Neutrophil (primary cell): ENCODE results near the gene NUDT8.

Experiments
- H3K27ac ChIP-seq: fragments of 200-600 bp; sonication (generic); 2 replicates; pipeline ENCODE4 v1.5.1; 2016; ENCODE audit warnings: mild to moderate bottlenecking, moderate library complexity
- H3K27me3 ChIP-seq: fragments of 200-600 bp; sonication (generic); 2 replicates; pipeline ENCODE4 v1.6.0; 2016; ENCODE audit warnings: mild to moderate bottlenecking
- H3K36me3 ChIP-seq: fragments of 200-600 bp; sonication (generic); 2 replicates; pipeline ENCODE4 v1.5.1; 2017
- H3K4me1 ChIP-seq, 2 experiments: fragments of 200-600 bp in 1 of 2; sonication (generic) in 1 of 2; 1 replicate in 1 of 2; 2 replicates in 1 of 2; pipeline versions ENCODE4 v1.5.1 to v1.6.1; 2013 to 2016; ENCODE audit warnings: low read depth in 1 of 2, low read length in 1 of 2, mild to moderate bottlenecking in 1 of 2, moderate library complexity in 1 of 2; ENCODE audit not compliant: control insufficient read depth in 1 of 2, insufficient read depth in 1 of 2
- H3K4me3 ChIP-seq, 2 experiments: fragments of 200-600 bp in 1 of 2; sonication (generic) in 1 of 2; 1 replicate in 1 of 2; 2 replicates in 1 of 2; pipeline ENCODE4 v1.5.1; 2013 to 2016; ENCODE audit warnings: low read depth in 1 of 2, low read length in 1 of 2, mild to moderate bottlenecking in 1 of 2, moderate library complexity in 1 of 2
- H3K9me3 ChIP-seq: fragments of 200-600 bp; sonication (generic); 2 replicates; pipeline ENCODE4 v1.5.1; 2016
- TF ChIP-seq, protein P1 (sequence below): fragments of 200-600 bp; sonication (generic); IDR thresholded peaks from 2 replicates; pipeline ENCODE4 v1.5.1; 2016; ENCODE audit warnings: antibody characterized with exemption

Gene NUDT8

DNA sequence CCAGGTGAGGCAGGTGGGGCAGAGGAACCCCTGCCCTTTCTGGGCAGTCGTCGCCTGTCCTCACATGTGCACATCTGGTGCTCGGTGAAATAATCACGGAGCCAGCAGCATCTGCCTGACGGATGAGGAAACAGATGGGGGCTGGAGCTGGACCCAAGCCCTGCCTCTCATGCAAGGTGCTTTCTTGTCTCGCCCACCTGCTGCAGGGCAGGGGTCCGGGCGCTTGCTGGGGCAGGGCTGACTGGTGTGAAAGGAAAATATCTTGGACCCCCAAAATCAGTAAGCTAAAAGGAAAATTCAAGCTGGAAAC, 41.4 kb upstream of the NUDT8 start:
- TF ChIP-seq, protein P1, sequence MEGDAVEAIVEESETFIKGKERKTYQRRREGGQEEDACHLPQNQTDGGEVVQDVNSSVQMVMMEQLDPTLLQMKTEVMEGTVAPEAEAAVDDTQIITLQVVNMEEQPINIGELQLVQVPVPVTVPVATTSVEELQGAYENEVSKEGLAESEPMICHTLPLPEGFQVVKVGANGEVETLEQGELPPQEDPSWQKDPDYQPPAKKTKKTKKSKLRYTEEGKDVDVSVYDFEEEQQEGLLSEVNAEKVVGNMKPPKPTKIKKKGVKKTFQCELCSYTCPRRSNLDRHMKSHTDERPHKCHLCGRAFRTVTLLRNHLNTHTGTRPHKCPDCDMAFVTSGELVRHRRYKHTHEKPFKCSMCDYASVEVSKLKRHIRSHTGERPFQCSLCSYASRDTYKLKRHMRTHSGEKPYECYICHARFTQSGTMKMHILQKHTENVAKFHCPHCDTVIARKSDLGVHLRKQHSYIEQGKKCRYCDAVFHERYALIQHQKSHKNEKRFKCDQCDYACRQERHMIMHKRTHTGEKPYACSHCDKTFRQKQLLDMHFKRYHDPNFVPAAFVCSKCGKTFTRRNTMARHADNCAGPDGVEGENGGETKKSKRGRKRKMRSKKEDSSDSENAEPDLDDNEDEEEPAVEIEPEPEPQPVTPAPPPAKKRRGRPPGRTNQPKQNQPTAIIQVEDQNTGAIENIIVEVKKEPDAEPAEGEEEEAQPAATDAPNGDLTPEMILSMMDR = no peak
- no peak overlapping the region for H3K4me3 ChIP-seq
- no peak overlapping the region for H3K27ac ChIP-seq
- no peaks in the 10 kb centered on the region for H3K9me3 ChIP-seq
- no peaks in the 10 kb centered on the region for H3K36me3 ChIP-seq
- no peaks in the 10 kb centered on the region for H3K27me3 ChIP-seq
- no peaks in the 10 kb centered on the region for H3K4me1 ChIP-seq

- Histone ChIP-seq H3K27ac (no peak overlapping the region), H3K27me3 (no peaks in the 10 kb centered on the region), H3K9me3 (no peaks in the 10 kb centered on the region), H3K4me1 (no peaks in the 10 kb centered on the region), H3K4me3 (no peak overlapping the region), H3K36me3 (no peaks in the 10 kb centered on the region)
- TF ChIP-seq, protein P1 = no peak
These were observed 40.8 kb upstream of the NUDT8 start for GRCh38 chr11:67670316-67671210.

DNA sequence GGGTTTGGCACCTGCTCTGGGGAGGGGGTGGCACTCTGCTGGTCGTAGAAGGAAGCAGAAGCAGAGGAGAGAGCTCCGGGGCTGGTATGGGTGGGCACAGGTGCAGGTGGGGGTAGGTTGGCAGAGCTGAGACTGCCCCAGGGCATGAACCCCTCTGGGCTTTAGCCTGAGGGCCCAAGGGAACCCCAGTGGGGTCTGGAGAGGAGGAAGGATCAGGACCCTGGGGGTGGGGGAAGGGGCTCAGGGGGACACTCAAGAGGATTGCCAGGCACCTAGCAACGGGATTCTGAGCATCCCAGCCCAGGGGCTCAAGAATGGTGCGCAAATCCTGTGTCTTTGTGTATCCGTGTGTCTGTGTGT, 38.4 kb upstream of the NUDT8 start:
- TF ChIP-seq, protein P1 = no peak
- no peak overlapping the region for H3K4me3 ChIP-seq
- no peaks in the 10 kb centered on the region for H3K9me3 ChIP-seq
- no peak overlapping the region for H3K27ac ChIP-seq
- no peaks in the 10 kb centered on the region for H3K4me1 ChIP-seq
- H3K36me3 ChIP-seq = no peaks in the 10 kb centered on the region
- H3K27me3 ChIP-seq = no peaks in the 10 kb centered on the region

DNA sequence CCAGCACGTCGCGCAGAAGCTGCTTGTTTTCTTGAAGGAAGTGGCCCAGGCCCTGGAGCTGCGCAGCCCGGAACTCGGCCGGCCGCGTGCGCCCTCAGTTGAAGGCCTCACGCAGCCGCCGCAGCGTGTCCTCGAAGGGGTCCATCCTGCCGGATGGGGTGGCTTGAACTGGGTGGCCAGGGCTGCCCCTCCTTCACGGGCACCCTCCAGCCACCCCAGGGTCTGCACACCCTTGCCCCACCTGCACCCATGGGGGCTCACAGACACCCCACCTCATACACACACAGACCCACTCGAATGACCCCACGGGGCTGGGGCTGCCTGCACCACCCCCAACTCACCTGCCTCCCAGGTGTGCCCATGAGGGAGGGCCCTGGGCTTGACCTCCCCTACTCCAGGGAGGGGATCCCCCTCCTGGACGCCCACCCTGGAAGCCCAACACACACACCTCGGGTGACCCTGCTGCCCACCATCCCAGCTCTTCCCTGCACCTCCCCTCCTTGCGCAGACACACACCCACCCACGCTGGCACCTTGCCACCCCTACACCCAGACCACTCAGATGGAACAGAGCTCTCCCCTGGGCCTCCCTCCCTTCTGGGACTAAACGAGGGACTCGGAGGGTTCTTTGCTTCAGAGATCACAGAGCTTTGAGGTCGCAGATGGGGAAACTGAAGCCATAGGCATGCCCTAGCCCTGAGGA, 37.9 kb upstream of the NUDT8 start:
- Histone ChIP-seq H3K9me3 (no peaks in the 10 kb centered on the region), H3K27me3 (no peaks in the 10 kb centered on the region), H3K27ac (no peak overlapping the region), H3K36me3 (no peaks in the 10 kb centered on the region), H3K4me3 (no peak overlapping the region), H3K4me1 (no peaks in the 10 kb centered on the region)
- TF ChIP-seq, protein P1 = no peak

DNA sequence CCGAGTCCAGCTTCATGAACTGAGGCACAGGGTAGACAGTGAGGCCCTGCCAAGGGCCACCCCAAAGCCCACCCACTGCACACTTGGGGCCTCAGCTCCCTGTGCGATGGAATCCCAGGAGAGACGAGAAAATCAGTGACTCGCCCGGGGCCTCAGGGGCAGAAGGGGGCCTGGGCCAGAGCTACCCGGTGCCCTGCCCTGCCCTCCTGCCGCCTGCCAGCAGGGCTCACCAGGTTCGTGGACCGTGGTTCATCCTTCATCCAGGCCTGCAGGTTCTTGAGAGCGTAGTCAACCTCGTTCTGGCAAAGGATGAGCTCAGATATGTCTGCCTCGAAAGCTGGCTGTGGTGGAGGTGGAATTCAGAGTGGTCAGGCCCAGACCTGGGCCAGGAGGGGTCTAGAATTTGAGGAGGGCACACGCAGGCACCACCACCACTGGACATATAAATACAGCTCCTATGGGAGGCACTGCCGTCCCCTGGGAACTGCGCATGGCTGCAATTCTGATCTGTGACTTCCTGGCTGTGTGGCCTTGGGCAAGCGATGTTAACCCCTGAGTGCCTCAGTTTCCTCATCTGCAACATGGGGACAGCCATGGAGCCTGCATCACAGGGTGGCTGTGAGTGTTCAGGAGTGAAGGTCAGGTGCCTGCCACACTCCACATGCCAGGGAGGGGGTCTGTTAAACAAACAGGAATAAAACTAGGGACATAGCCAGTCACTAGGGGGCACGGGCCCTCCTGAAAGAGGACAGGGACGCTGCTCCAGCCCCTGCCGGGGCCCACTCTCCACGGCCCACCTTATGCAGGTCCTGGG, 37.1 kb upstream of the NUDT8 start:
- Histone ChIP-seq H3K4me3 (no peak overlapping the region), H3K4me1 (no peaks in the 10 kb centered on the region), H3K27me3 (no peaks in the 10 kb centered on the region), H3K36me3 (no peaks in the 10 kb centered on the region), H3K9me3 (no peaks in the 10 kb centered on the region), H3K27ac (no peak overlapping the region)
- TF ChIP-seq, protein P1 = no peak
